ENCODE data around the gene SLC39A11.

- TF ChIP-seq POLR2A (IDR thresholded peaks at IDR 0.05; ENCODE audit: borderline replicate concordance, extremely low read depth, insufficient read depth, insufficient read length) (no peak), EZH2 (IDR thresholded peaks at IDR 0.05) (no peak), CEBPB (IDR thresholded peaks at IDR 0.05; ENCODE audit: low read depth) (no peak), MAX (IDR thresholded peaks at IDR 0.05) (no peak), EGR1 (IDR thresholded peaks at IDR 0.05; ENCODE audit: low read depth) (no peak), SIN3A (IDR thresholded peaks at IDR 0.05; ENCODE audit: low read depth) (no peak)
- TF ChIP-seq, protein P1, sequence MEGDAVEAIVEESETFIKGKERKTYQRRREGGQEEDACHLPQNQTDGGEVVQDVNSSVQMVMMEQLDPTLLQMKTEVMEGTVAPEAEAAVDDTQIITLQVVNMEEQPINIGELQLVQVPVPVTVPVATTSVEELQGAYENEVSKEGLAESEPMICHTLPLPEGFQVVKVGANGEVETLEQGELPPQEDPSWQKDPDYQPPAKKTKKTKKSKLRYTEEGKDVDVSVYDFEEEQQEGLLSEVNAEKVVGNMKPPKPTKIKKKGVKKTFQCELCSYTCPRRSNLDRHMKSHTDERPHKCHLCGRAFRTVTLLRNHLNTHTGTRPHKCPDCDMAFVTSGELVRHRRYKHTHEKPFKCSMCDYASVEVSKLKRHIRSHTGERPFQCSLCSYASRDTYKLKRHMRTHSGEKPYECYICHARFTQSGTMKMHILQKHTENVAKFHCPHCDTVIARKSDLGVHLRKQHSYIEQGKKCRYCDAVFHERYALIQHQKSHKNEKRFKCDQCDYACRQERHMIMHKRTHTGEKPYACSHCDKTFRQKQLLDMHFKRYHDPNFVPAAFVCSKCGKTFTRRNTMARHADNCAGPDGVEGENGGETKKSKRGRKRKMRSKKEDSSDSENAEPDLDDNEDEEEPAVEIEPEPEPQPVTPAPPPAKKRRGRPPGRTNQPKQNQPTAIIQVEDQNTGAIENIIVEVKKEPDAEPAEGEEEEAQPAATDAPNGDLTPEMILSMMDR (IDR thresholded peaks at IDR 0.05 in 2 of 3, conservative IDR thresholded peaks at IDR 0.05 in 1 of 3; ENCODE audit: borderline replicate concordance in 1 of 3, insufficient read depth in 1 of 3, low read depth in 2 of 3, low read length in 2 of 3) = no peak
Observed at GRCh38 chr17:73103641-73104335, 11.3 kb upstream of the SLC39A11 start.
